Lung (tissue), 12 donors: Measurements from ENCODE around the gene FEM1C. TPM values are rescaled to one million over a fixed set of nuclear protein-coding genes. Genes with fewer than 3 reads are reported as not detected.

Experiments used
- ATAC-seq: fragments of 200-7000 bp; cut with Tn5 transposase; one replicate; pipeline ENCODE4 v1.9.1; 2020; ENCODE audit warnings: moderate number of reproducible peaks; ENCODE audit not compliant: insufficient read depth, low FRiP score
- DNase-seq, 3 donors: peaks; one replicate each; pipeline ENCODE4 v3.0.0-alpha.2; 2013 to 2017
- H3K27ac ChIP-seq, 2 donors: one replicate each; pipeline ENCODE4 v1.5.1; 2013; ENCODE audit warnings: mild to moderate bottlenecking in 2 of 2, moderate library complexity in 2 of 2, control low read depth in 1 of 2, inconsistent platforms in 1 of 2, low read depth in 1 of 2, low read length in 1 of 2
- H3K27me3 ChIP-seq, 3 donors: one replicate each; pipeline ENCODE4 v1.5.1; 2013; ENCODE audit warnings: low read length in 2 of 3; ENCODE audit not compliant: control insufficient read depth in 3 of 3, insufficient read depth in 3 of 3
- H3K36me3 ChIP-seq, 4 donors: one replicate each; pipeline ENCODE4 v1.5.1; 2013; ENCODE audit warnings: low read length in 4 of 4, mild to moderate bottlenecking in 1 of 4, moderate library complexity in 1 of 4; ENCODE audit not compliant: control insufficient read depth in 4 of 4, insufficient read depth in 4 of 4
- H3K4me1 ChIP-seq, 5 donors: one replicate each; pipeline ENCODE4 v1.5.1; 2013; ENCODE audit warnings: low read length in 5 of 5, mild to moderate bottlenecking in 2 of 5, moderate library complexity in 1 of 5; ENCODE audit not compliant: control insufficient read depth in 5 of 5, insufficient read depth in 5 of 5
- H3K4me3 ChIP-seq: one replicate; pipeline ENCODE4 v1.5.1; 2013; ENCODE audit warnings: mild to moderate bottlenecking, control low read depth, moderate library complexity
- H3K9ac ChIP-seq, 2 donors: one replicate each; pipeline ENCODE4 v1.5.1; 2013; ENCODE audit warnings: low read length in 2 of 2, control low read depth in 1 of 2; ENCODE audit not compliant: insufficient read depth in 1 of 2
- H3K9me3 ChIP-seq, 4 donors: one replicate each; pipeline ENCODE4 v1.5.1; 2013; ENCODE audit warnings: low read length in 3 of 4, mild to moderate bottlenecking in 1 of 4, moderate library complexity in 1 of 4; ENCODE audit not compliant: control insufficient read depth in 4 of 4, insufficient read depth in 3 of 4
- CTCF ChIP-seq: IDR thresholded peaks from 2 replicates; pipeline ENCODE4 v1.5.1; 2012; ENCODE audit warnings: mild to moderate bottlenecking; ENCODE audit errors: control extremely low read depth, extremely low read depth
- WGBS, 2 donors: extraction: QIAGEN DNeasy Blood & Tissue Kit; methylation state at CpG; one replicate each; pipeline ENCODE4 v1.1.7; 2013; 5-methylcytosine and 5-hydroxymethylcytosine counted together
- polyA plus RNA-seq, 2 donors: library from polyadenylated mRNA; stranded (reverse); fragments of 200-250 nt; gene quantifications; one replicate each; pipeline ENCODE4 v1.2.1, GENCODE V29; 2013
- total RNA-seq, 2 donors: library from RNA; depleted of rRNA in 1 of 2; stranded (reverse); fragments of >200 nt in 1 of 2; gene quantifications; one replicate each; pipeline ENCODE4 v1.2.1, GENCODE V29; 2014 to 2021
- donor health status: control.
- donor health status: control.
- donor health status: Bipolar disorder and iron deficiency.
- donor health status: healthy.
- donor health status: DM: yes; HTN: yes; CAD: no.

Gene FEM1C
- total and polyA plus RNA-seq, 4 donors = 8.0 to 47.9 (median 19.2) TPM

GRCh38 chr5:115507681-115508080, 36.9 kb downstream of the FEM1C start:
- WGBS, 2 donors = 86 to 96% methylated on average over 2 of the region's 2 CpGs
- ATAC-seq = no peak
- H3K27me3 ChIP-seq = no peaks in the 10 kb centered on the region
- H3K36me3 ChIP-seq = no peaks in the 10 kb centered on the region
- no peaks in the 10 kb centered on the region for H3K4me1 ChIP-seq
- DNase-seq = peak in 1 of 3 donors; percentile 16
- no peak overlapping the region for H3K9ac ChIP-seq
- no peak overlapping the region for H3K27ac ChIP-seq
- no peak for TF ChIP-seq CTCF
- peaks cover 0 to 2% (median 0%) of the 10 kb centered on the region in 4 donors for H3K9me3 ChIP-seq
- H3K4me3 ChIP-seq = no peak overlapping the region

- no peak for TF ChIP-seq CTCF
- Histone ChIP-seq H3K27me3 (no peaks in the 10 kb centered on the region), H3K9me3 (peaks cover 0 to 2% (median 0%) of the 10 kb centered on the region in 4 donors), H3K4me3 (no peak overlapping the region), H3K9ac (no peak overlapping the region), H3K27ac (no peak overlapping the region), H3K4me1 (no peaks in the 10 kb centered on the region), H3K36me3 (no peaks in the 10 kb centered on the region)
- 100% methylated on average over 1 of the region's 1 CpG for WGBS, 2 donors
- no peak for DNase-seq
- ATAC-seq = no peak
These were observed 41.2 kb downstream of the FEM1C start for GRCh38 chr5:115503420-115503819.

GRCh38 chr5:115501464-115502210, 42.9 kb downstream of the FEM1C start:
- Histone ChIP-seq H3K4me1 (no peaks in the 10 kb centered on the region), H3K27ac (peak overlapping the region in 1 of 2 donors; percentile 29), H3K4me3 (no peak overlapping the region), H3K36me3 (no peaks in the 10 kb centered on the region), H3K9ac (no peak overlapping the region), H3K9me3 (peaks cover 0 to 2% (median 0%) of the 10 kb centered on the region in 4 donors), H3K27me3 (no peaks in the 10 kb centered on the region)
- WGBS, 2 donors = 35 to 41% methylated on average over 3 of the region's 3 CpGs
- ATAC-seq = no peak
- TF ChIP-seq CTCF = no peak
- DNase-seq = peak in 1 of 3 donors; percentile 4
